HepG2 (cell line): ENCODE measurements around the gene SPOPL. TPM values are rescaled to one million over a fixed set of nuclear protein-coding genes. Genes with fewer than 3 reads are reported as not detected.

Source experiments
- ARHGAP35 ChIP-seq: sonication (generic); formaldehyde crosslinking; IDR thresholded peaks from 2 replicates; pipeline ENCODE4 v1.9.0; 2022; ENCODE audit warnings: mild to moderate bottlenecking, inconsistent platforms, moderate library complexity, missing genetic modification reagents, borderline replicate concordance
- CHCHD3 ChIP-seq: sonication (generic); formaldehyde crosslinking; IDR thresholded peaks from 2 replicates; pipeline ENCODE4 v1.8.0; 2022; ENCODE audit warnings: mild to moderate bottlenecking, missing genetic modification reagents, moderate library complexity
- E2F1 ChIP-seq: sonication (generic); formaldehyde crosslinking; IDR thresholded peaks from 2 replicates; pipeline ENCODE4 v1.5.0; 2020; ENCODE audit warnings: missing genetic modification reagents
- MXI1 ChIP-seq: IDR thresholded peaks from 3 replicates; pipeline ENCODE4 v1.6.1; 2012; ENCODE audit warnings: low read depth, low read length, inconsistent platforms, borderline replicate concordance
- NCOR1 ChIP-seq: fragments of 200-600 bp; sonication (generic); IDR thresholded peaks from 2 replicates; pipeline ENCODE4 v1.7.0; 2017; ENCODE audit warnings: antibody characterized with exemption, low read length, borderline replicate concordance
- RAD51 ChIP-seq: fragments of 450-650 bp; IDR thresholded peaks from 2 replicates; pipeline ENCODE4 v1.6.1; 2016; ENCODE audit warnings: borderline replicate concordance
- RFXAP ChIP-seq: sonication (generic); formaldehyde crosslinking; IDR thresholded peaks from 2 replicates; pipeline ENCODE4 v1.4.0; 2020; ENCODE audit warnings: missing genetic modification reagents, borderline replicate concordance
- SMARCE1 ChIP-seq: fragments of 450-650 bp; IDR thresholded peaks from 2 replicates; pipeline ENCODE4 v1.6.1; 2017; ENCODE audit warnings: borderline replicate concordance
- THRA ChIP-seq: sonication (generic); formaldehyde crosslinking; IDR thresholded peaks from 2 replicates; pipeline ENCODE4 v1.4.0; 2020; ENCODE audit warnings: missing genetic modification reagents, borderline replicate concordance
- TRAFD1 ChIP-seq: sonication (generic); formaldehyde crosslinking; IDR thresholded peaks from 2 replicates; pipeline ENCODE4 v1.5.1; 2020; ENCODE audit warnings: missing genetic modification reagents, mild to moderate bottlenecking, borderline replicate concordance
- ZBTB7A ChIP-seq: sonication (generic); formaldehyde crosslinking; IDR thresholded peaks from 2 replicates; pipeline ENCODE4 v1.8.0; 2022; ENCODE audit warnings: mild to moderate bottlenecking, missing genetic modification reagents
- ZNF124 ChIP-seq: sonication (generic); formaldehyde crosslinking; IDR thresholded peaks from 2 replicates; pipeline ENCODE4 v1.4.0; 2020; ENCODE audit warnings: missing genetic modification reagents
- ZNF407 ChIP-seq: sonication (generic); formaldehyde crosslinking; IDR thresholded peaks from one replicate; pipeline ENCODE4 v1.5.1; 2020; ENCODE audit warnings: mild to moderate bottlenecking, missing genetic modification reagents; ENCODE audit errors: not compliant biosample characterization
- ZNF607 ChIP-seq: sonication (generic); formaldehyde crosslinking; IDR thresholded peaks from 2 replicates; pipeline ENCODE4 v1.5.1; 2020; ENCODE audit warnings: missing genetic modification reagents, mild to moderate bottlenecking, borderline replicate concordance
- ZNF749 ChIP-seq: sonication (generic); formaldehyde crosslinking; IDR thresholded peaks from 2 replicates; pipeline ENCODE4 v1.8.0; 2022; ENCODE audit warnings: mild to moderate bottlenecking, missing genetic modification reagents, moderate library complexity, borderline replicate concordance
- polyA plus RNA-seq, 8 experiments: library from polyadenylated mRNA; depleted of rRNA in 3 of 8; stranded (reverse) in 7 of 8; unstranded in 1 of 8; fragments of >200 nt; fragmentation: Illumina TruSeq in 4 of 8; extraction: Trizol in 4 of 8; gene quantifications; 2 replicates each; pipeline versions ENCODE4 v1.2.1 to v1.2.3, GENCODE V29; 2011 to 2016; ENCODE audit warnings: low read depth in 4 of 8, missing spikeins in 1 of 8, mixed read lengths in 1 of 8; ENCODE audit not compliant: insufficient read depth in 1 of 8
- total RNA-seq, 5 experiments: library from RNA; depleted of rRNA; stranded (reverse); fragments of >200 nt; fragmentation: Illumina TruSeq; extraction: Trizol; gene quantifications; 2 replicates each; pipeline ENCODE4 v1.2.3, GENCODE V29; 2016; ENCODE audit warnings: low read depth in 1 of 5

The SPOPL gene
- total and polyA plus RNA-seq, 2 of the 13 experiments (the other 11 are each of a cell fraction or from before 2014, with no cell fraction given) = 12.6 to 51.6 TPM

GRCh38 chr2:138501425-138502254, at the start of gene SPOPL (continued):
- peak; percentile 66 for TF ChIP-seq ZNF407 (CRISPR knock-in tag)
- no peak for TF ChIP-seq ARHGAP35 (CRISPR knock-in tag)
- no peak for TF ChIP-seq CHCHD3 (CRISPR knock-in tag)
- TF ChIP-seq ZNF607 (CRISPR knock-in tag) = peak; percentile 69; the same call in 1 of the 2 replicates
- TF ChIP-seq ZNF124 (CRISPR knock-in tag) = peak; percentile 70; the same call in 1 of the 2 replicates
- TF ChIP-seq ZBTB7A (CRISPR knock-in tag) = no peak
- TF ChIP-seq SMARCE1 = no peak
- TF ChIP-seq RFXAP (CRISPR knock-in tag) = peak; percentile 55; the same call in 1 of the 2 replicates
- TF ChIP-seq E2F1 = no peak
- no peak; the same call in 1 of the 2 replicates for TF ChIP-seq NCOR1
- peak; percentile 36 for TF ChIP-seq THRA (CRISPR knock-in tag)
- TF ChIP-seq MXI1 = peak; percentile 85; the same call in 1 of the 3 replicates
- TF ChIP-seq ZNF749 = peak; percentile 72; the same call in 1 of the 2 replicates
- TF ChIP-seq RAD51 = no peak
- no peak for TF ChIP-seq TRAFD1 (CRISPR knock-in tag)
